SK-N-MC (cell line): ENCODE results near the gene LENEP.

Experiments used
- EZH2 ChIP-seq: fragments of 200-600 bp; sonication (generic); IDR thresholded peaks from one replicate; pipeline ENCODE4 v1.6.1; 2017; ENCODE audit warnings: antibody characterized with exemption
- FOXP2 ChIP-seq: optimal IDR thresholded peaks from 2 replicates; pipeline ENCODE3; 2011; ENCODE audit warnings: mild to moderate bottlenecking, moderate library complexity; ENCODE audit not compliant: insufficient read depth; ENCODE audit errors: extremely low read length, control extremely low read depth
- POLR2AphosphoS5 ChIP-seq: IDR thresholded peaks from 2 replicates; pipeline ENCODE4 v1.6.1; 2012; ENCODE audit warnings: mild to moderate bottlenecking, low read depth, low read length, borderline replicate concordance

GRCh38 chr1:154970631-154971340 is 22.6 kb upstream of the LENEP start, which contains the start of gene SHC1:
- no peak for TF ChIP-seq EZH2
- peak; percentile 98 for TF ChIP-seq POLR2AphosphoS5
- TF ChIP-seq FOXP2: no peak
